HUES6 (cell line): ENCODE results near the gene CACNG6.
"Not testable (repeated sequence)": the region's sequence is repeated elsewhere in the genome, so short reads cannot be mapped to it uniquely, and the experiment has no call there.

Source experiments
- H3K27ac ChIP-seq: 2 replicates; pipeline ENCODE4 v1.7.0; 2013; ENCODE audit warnings: low read depth, mild to moderate bottlenecking, low read length, inconsistent platforms
- H3K27me3 ChIP-seq: 2 replicates; pipeline ENCODE4 v1.6.1; 2013; ENCODE audit warnings: low read length; ENCODE audit not compliant: control insufficient read depth, insufficient read depth
- H3K36me3 ChIP-seq: 2 replicates; pipeline ENCODE4 v1.6.1; 2013; ENCODE audit warnings: low read length; ENCODE audit not compliant: control insufficient read depth, insufficient read depth
- H3K4me1 ChIP-seq: 2 replicates; pipeline ENCODE4 v1.6.1; 2013; ENCODE audit warnings: low read length; ENCODE audit not compliant: control insufficient read depth, insufficient read depth
- H3K4me3 ChIP-seq: 2 replicates; pipeline ENCODE4 v1.5.1; 2013; ENCODE audit warnings: low read depth, low read length
- H3K9ac ChIP-seq: one replicate; pipeline ENCODE4 v1.6.1; 2013; ENCODE audit warnings: mild to moderate bottlenecking, low read length
- H3K9me3 ChIP-seq: 2 replicates; pipeline ENCODE4 v1.6.1; 2013; ENCODE audit warnings: low read depth, low read length; ENCODE audit not compliant: control insufficient read depth, insufficient read depth

The CACNG6 gene

GRCh38 chr19:54023191-54023590 is 31.8 kb downstream of the CACNG6 start:
- H3K27ac ChIP-seq, result no peak overlapping the region
- no peak overlapping the region for H3K4me3 ChIP-seq
- no peaks in the 10 kb centered on the region for H3K36me3 ChIP-seq
- no peaks in the 10 kb centered on the region for H3K27me3 ChIP-seq
- peaks cover 12% of the 10 kb centered on the region; the same call in 1 of the 2 replicates for H3K4me1 ChIP-seq
- H3K9ac ChIP-seq, result no peak overlapping the region
- no peaks in the 10 kb centered on the region for H3K9me3 ChIP-seq

GRCh38 chr19:54024660-54025059 is 33.2 kb downstream of the CACNG6 start:
- Histone ChIP-seq H3K36me3 (no peaks in the 10 kb centered on the region), H3K4me1 (peaks cover 10% of the 10 kb centered on the region; the same call in 1 of the 2 replicates), H3K27me3 (no peaks in the 10 kb centered on the region), H3K27ac (no peak overlapping the region), H3K9me3 (no peaks in the 10 kb centered on the region), H3K9ac (no peak overlapping the region), H3K4me3 (no peak overlapping the region)

GRCh38 chr19:54026656-54027055 is 35.2 kb downstream of the CACNG6 start:
- Histone ChIP-seq H3K9ac (no peak overlapping the region), H3K36me3 (no peaks in the 10 kb centered on the region), H3K4me3 (no peak overlapping the region), H3K27ac (no peak overlapping the region), H3K9me3 (no peaks in the 10 kb centered on the region), H3K4me1 (peaks cover 3% of the 10 kb centered on the region; the same call in 1 of the 2 replicates), H3K27me3 (no peaks in the 10 kb centered on the region)

GRCh38 chr19:54029301-54029700 is 37.9 kb downstream of the CACNG6 start:
- Histone ChIP-seq H3K9ac (no peak overlapping the region), H3K4me1 (no peaks in the 10 kb centered on the region; the same call in 1 of the 2 replicates), H3K9me3 (no peaks in the 10 kb centered on the region), H3K27ac (no peak overlapping the region), H3K27me3 (no peaks in the 10 kb centered on the region), H3K4me3 (no peak overlapping the region), H3K36me3 (no peaks in the 10 kb centered on the region)

- Histone ChIP-seq H3K9me3 (no peaks in the 10 kb centered on the region), H3K36me3 (no peaks in the 10 kb centered on the region), H3K27me3 (no peaks in the 10 kb centered on the region), H3K27ac (no peak overlapping the region), H3K4me3 (no peak overlapping the region), H3K9ac (no peak overlapping the region), H3K4me1 (peaks cover 7% of the 10 kb centered on the region)
Observed at GRCh38 chr19:54029930-54030490, 38.6 kb downstream of the CACNG6 start.

- H3K4me3 ChIP-seq, result no peak overlapping the region
- H3K9ac ChIP-seq, result peak overlapping the region; percentile 9
- H3K4me1 ChIP-seq, result peaks cover 14% of the 10 kb centered on the region
- H3K36me3 ChIP-seq, result no peaks in the 10 kb centered on the region
- H3K27me3 ChIP-seq, result no peaks in the 10 kb centered on the region
- no peaks in the 10 kb centered on the region for H3K9me3 ChIP-seq
- no peak overlapping the region for H3K27ac ChIP-seq
Observed at GRCh38 chr19:54030895-54031586, 39.6 kb downstream of the CACNG6 start.

GRCh38 chr19:54035215-54036178 is 44.1 kb downstream of the CACNG6 start:
- H3K36me3 ChIP-seq, result no peaks in the 10 kb centered on the region
- no peaks in the 10 kb centered on the region for H3K9me3 ChIP-seq
- H3K4me1 ChIP-seq, result peaks cover 14% of the 10 kb centered on the region
- peak overlapping the region; percentile 78 for H3K9ac ChIP-seq
- no peaks in the 10 kb centered on the region for H3K27me3 ChIP-seq
- H3K4me3 ChIP-seq, result peak overlapping the region; percentile 6; the same call in 1 of the 2 replicates
- H3K27ac ChIP-seq, result peak overlapping the region; percentile 76

- not testable (repeated sequence) for H3K4me3 ChIP-seq, H3K27me3 ChIP-seq, H3K36me3 ChIP-seq, H3K9me3 ChIP-seq
- Histone ChIP-seq H3K9ac (peak overlapping the region; percentile 62), H3K27ac (peak overlapping the region; percentile 77; the same call in 1 of the 2 replicates), H3K4me1 (peaks cover 15% of the 10 kb centered on the region)
Observed at GRCh38 chr19:54036542-54036941, 45.1 kb downstream of the CACNG6 start.

GRCh38 chr19:54040003-54040402 is 48.6 kb downstream of the CACNG6 start:
- no peak overlapping the region for H3K27ac ChIP-seq
- H3K4me3 ChIP-seq, result no peak overlapping the region

GRCh38 chr19:54041969-54042606 is 50.7 kb downstream of the CACNG6 start:
- H3K27ac ChIP-seq, result peak overlapping the region; percentile 13; the same call in 1 of the 2 replicates
- H3K4me1 ChIP-seq, result peaks cover 9% of the 10 kb centered on the region
- H3K27me3 ChIP-seq, result no peaks in the 10 kb centered on the region; the same call in 1 of the 2 replicates
- no peaks in the 10 kb centered on the region for H3K36me3 ChIP-seq
- H3K9me3 ChIP-seq, result no peaks in the 10 kb centered on the region
- H3K9ac ChIP-seq, result peak overlapping the region; percentile 47
- no peak overlapping the region for H3K4me3 ChIP-seq

More at GRCh38 chr19:54040003-54040402, 48.6 kb downstream of the CACNG6 start:
- no peaks in the 10 kb centered on the region for H3K27me3 ChIP-seq
- no peaks in the 10 kb centered on the region for H3K36me3 ChIP-seq
- H3K9me3 ChIP-seq, result no peaks in the 10 kb centered on the region
- H3K4me1 ChIP-seq, result peaks cover 17% of the 10 kb centered on the region
- no peak overlapping the region for H3K9ac ChIP-seq
